ENCODE measurements around the gene HIF1A. TPM values are rescaled to one million over a fixed set of nuclear protein-coding genes. Genes with fewer than 3 reads are reported as not detected.
"Not testable (repeated sequence)": the region's sequence is repeated elsewhere in the genome, so short reads cannot be mapped to it uniquely, and the experiment has no call there.

The HIF1A gene
- total and polyA plus RNA-seq, 4 donors, result 28.9 to 291 (median 191) TPM

DNA sequence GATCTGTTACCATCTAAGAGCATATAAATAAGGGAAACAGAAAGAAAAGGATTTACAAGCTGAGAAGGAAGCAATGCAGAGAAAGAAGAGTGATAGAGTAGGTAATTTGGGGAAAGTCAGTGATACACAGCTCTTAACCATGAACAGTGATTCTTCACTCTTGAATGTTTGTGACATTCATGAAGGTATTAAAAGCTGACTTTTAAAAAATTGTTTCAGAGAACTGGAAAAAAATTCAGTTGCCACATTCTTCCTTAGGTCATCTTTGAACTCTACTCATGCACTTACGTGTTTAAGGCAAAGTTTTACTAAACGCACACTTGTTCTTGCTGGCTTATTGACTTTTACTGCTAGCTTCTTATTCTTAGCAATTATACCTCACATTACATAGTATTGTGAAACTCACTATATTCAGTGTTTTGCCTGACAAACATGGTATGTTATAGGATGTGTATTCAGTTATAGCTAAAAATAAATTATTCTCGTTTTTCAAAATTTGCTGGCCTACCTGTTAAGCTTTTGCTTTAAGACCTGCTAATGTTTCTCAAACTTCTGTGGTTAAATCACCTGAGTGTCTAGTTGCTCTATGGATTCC is 10.9 kb downstream of the HIF1A start:
- Histone ChIP-seq H3K4me1 (ENCODE audit: control insufficient read depth in 5 of 5, insufficient read depth in 5 of 5, low read length in 5 of 5) (peaks cover 0 to 2% (median 0%) of the 10 kb centered on the region in 5 donors), H3K27ac (ENCODE audit: low read depth in 1 of 2, low read length in 1 of 2) (no peak overlapping the region), H3K36me3 (ENCODE audit: control insufficient read depth in 4 of 4, insufficient read depth in 4 of 4, low read length in 4 of 4) (no peaks in the 10 kb centered on the region), H3K4me3 (no peak overlapping the region), H3K27me3 (ENCODE audit: control insufficient read depth in 3 of 3, insufficient read depth in 3 of 3, low read length in 2 of 3) (no peaks in the 10 kb centered on the region), H3K9ac (ENCODE audit: insufficient read depth in 1 of 2, low read length in 2 of 2) (no peak overlapping the region), H3K9me3 (ENCODE audit: control insufficient read depth in 4 of 4, insufficient read depth in 3 of 4, low read length in 3 of 4) (no peaks in the 10 kb centered on the region)
- peak in 1 of 3 donors; percentile 18 for DNase-seq
- TF ChIP-seq, protein P1, sequence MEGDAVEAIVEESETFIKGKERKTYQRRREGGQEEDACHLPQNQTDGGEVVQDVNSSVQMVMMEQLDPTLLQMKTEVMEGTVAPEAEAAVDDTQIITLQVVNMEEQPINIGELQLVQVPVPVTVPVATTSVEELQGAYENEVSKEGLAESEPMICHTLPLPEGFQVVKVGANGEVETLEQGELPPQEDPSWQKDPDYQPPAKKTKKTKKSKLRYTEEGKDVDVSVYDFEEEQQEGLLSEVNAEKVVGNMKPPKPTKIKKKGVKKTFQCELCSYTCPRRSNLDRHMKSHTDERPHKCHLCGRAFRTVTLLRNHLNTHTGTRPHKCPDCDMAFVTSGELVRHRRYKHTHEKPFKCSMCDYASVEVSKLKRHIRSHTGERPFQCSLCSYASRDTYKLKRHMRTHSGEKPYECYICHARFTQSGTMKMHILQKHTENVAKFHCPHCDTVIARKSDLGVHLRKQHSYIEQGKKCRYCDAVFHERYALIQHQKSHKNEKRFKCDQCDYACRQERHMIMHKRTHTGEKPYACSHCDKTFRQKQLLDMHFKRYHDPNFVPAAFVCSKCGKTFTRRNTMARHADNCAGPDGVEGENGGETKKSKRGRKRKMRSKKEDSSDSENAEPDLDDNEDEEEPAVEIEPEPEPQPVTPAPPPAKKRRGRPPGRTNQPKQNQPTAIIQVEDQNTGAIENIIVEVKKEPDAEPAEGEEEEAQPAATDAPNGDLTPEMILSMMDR (IDR thresholded peaks at IDR 0.05; ENCODE audit: control extremely low read depth, extremely low read depth), result no peak
- ATAC-seq (ENCODE audit: insufficient read depth, low FRiP score), result no peak
- WGBS, 2 donors, result 67 to 79% methylated on average over 3 of the region's 3 CpGs

DNA sequence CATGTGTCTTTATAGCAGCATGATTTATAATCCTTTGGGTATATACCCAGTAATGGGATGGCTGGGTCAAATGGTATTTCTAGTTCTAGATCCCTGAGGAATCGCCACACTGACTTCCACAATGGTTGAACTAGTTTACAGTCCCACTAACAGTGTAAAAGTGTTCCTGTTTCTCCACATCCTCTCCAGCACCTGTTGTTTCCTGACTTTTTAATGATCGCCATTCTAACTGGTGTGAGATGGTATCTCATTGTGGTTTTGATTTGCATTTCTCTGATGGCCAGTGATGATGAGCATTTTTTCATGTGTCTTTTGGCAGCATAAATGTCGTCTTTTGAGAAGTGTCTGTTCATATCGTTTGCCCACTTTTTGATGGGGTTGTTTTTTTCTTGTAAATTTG is 12.5 kb downstream of the HIF1A start:
- H3K36me3 ChIP-seq (ENCODE audit: control insufficient read depth in 4 of 4, insufficient read depth in 4 of 4, low read length in 4 of 4); DNase-seq: not testable (repeated sequence)
- H3K4me1 ChIP-seq (ENCODE audit: control insufficient read depth in 5 of 5, insufficient read depth in 5 of 5, low read length in 5 of 5), result peaks cover 0 to 12% (median 4%) of the 10 kb centered on the region in 5 donors

DNA sequence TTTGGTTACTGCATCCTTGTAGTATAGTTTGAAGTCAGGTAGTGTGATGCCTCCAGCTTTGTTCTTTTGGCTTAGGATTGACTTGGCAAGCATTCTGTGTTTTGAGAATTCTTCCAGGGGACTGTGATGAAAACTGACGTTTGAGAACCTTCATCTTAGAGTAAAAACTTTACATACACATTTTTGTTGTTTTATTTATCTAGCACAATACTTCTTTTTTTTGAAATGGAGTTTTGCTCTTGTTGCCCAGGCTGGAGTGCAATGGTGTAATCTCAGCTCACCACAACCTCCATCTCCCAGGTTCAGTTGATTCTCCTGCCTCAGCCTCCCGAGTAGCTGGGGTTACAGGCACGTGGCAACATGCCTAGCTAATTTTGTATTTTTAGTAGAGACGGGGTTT is 13.4 kb downstream of the HIF1A start:
- not testable (repeated sequence) for H3K9ac ChIP-seq (ENCODE audit: insufficient read depth in 1 of 2, low read length in 2 of 2); ATAC-seq (ENCODE audit: insufficient read depth, low FRiP score); H3K4me3 ChIP-seq; H3K36me3 ChIP-seq (ENCODE audit: control insufficient read depth in 4 of 4, insufficient read depth in 4 of 4, low read length in 4 of 4); H3K27me3 ChIP-seq (ENCODE audit: control insufficient read depth in 3 of 3, insufficient read depth in 3 of 3, low read length in 2 of 3); H3K9me3 ChIP-seq (ENCODE audit: control insufficient read depth in 4 of 4, insufficient read depth in 3 of 4, low read length in 3 of 4); H3K27ac ChIP-seq (ENCODE audit: low read depth in 1 of 2, low read length in 1 of 2); DNase-seq
- WGBS, 2 donors, result 70 to 82% methylated on average over 4 of the region's 4 CpGs
- H3K4me1 ChIP-seq (ENCODE audit: control insufficient read depth in 5 of 5, insufficient read depth in 5 of 5, low read length in 5 of 5), result peaks cover 0 to 14% (median 6%) of the 10 kb centered on the region in 5 donors

More for the DNA sequence above, 12.5 kb downstream of the HIF1A start:
- not testable (repeated sequence) for H3K4me3 ChIP-seq; ATAC-seq (ENCODE audit: insufficient read depth, low FRiP score); H3K9ac ChIP-seq (ENCODE audit: insufficient read depth in 1 of 2, low read length in 2 of 2); H3K27me3 ChIP-seq (ENCODE audit: control insufficient read depth in 3 of 3, insufficient read depth in 3 of 3, low read length in 2 of 3); H3K9me3 ChIP-seq (ENCODE audit: control insufficient read depth in 4 of 4, insufficient read depth in 3 of 4, low read length in 3 of 4); H3K27ac ChIP-seq (ENCODE audit: low read depth in 1 of 2, low read length in 1 of 2)
- WGBS, 2 donors, result 87 to 88% methylated on average over 2 of the region's 4 CpGs

DNA sequence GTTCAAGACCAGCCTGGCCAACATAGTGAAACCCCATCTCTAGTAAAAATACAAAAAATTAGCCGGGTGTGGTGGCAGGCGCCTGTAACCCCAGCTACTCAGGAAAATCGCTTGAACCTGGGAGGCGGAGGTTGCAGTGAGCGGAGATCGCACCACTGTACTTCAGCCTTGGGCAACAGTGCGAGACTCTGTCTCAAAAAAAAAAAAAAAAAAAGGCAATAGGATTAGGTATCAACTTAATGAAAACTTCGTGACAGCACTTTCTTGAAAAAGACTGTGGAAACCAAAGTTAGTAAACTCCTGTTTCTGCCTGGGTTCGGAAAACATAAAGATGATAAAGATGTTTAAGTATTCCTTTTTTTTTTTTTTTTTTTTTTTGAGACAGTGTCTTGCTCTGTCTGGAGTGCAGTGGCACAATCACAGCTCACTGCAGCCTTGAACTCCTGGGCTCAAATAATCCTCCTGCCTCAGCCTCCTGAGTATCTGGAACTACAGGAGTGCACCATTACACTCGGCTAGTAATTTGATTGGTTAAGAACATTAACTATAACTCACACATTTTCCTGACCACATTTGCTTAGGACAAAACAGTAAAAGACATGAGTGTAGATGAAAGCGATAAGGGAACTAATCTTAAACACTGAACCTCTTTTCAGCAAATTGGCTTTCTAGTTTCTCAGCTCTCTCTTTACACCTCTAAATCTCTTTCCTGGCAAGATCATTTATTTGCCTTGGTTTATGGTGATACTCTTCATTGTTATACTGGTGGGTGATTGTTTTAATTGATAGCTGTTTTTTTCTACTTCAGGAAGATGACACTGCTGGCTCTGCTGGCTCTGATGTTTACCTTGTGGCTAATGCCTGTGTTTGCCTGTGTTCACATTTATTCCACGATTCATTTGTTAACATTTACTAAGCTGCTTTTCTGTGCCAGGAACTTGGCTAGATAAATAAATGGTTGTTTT is 15.8 kb downstream of the HIF1A start:
- Histone ChIP-seq H3K9me3 (ENCODE audit: control insufficient read depth in 4 of 4, insufficient read depth in 3 of 4, low read length in 3 of 4) (no peaks in the 10 kb centered on the region), H3K27ac (ENCODE audit: low read depth in 1 of 2, low read length in 1 of 2) (no peak overlapping the region), H3K9ac (ENCODE audit: insufficient read depth in 1 of 2, low read length in 2 of 2) (no peak overlapping the region), H3K4me3 (no peak overlapping the region), H3K4me1 (ENCODE audit: control insufficient read depth in 5 of 5, insufficient read depth in 5 of 5, low read length in 5 of 5) (peaks cover 0 to 21% (median 11%) of the 10 kb centered on the region in 5 donors), H3K36me3 (ENCODE audit: control insufficient read depth in 4 of 4, insufficient read depth in 4 of 4, low read length in 4 of 4) (peaks cover 0 to 2% (median 0%) of the 10 kb centered on the region in 4 donors), H3K27me3 (ENCODE audit: control insufficient read depth in 3 of 3, insufficient read depth in 3 of 3, low read length in 2 of 3) (no peaks in the 10 kb centered on the region)
- DNase-seq (no peak), ATAC-seq (ENCODE audit: insufficient read depth, low FRiP score) (no peak)
- TF ChIP-seq, protein P1 (IDR thresholded peaks at IDR 0.05; ENCODE audit: control extremely low read depth, extremely low read depth), result no peak
- WGBS, 2 donors, result 77% methylated on average over 12 of the region's 12 CpGs

Data from lung (tissue), 12 donors.